ENCODE results near the gene KCTD13.
"Not testable (repeated sequence)": the region's sequence is repeated elsewhere in the genome, so short reads cannot be mapped to it uniquely, and the experiment has no call there.

KCTD13 gene

DNA sequence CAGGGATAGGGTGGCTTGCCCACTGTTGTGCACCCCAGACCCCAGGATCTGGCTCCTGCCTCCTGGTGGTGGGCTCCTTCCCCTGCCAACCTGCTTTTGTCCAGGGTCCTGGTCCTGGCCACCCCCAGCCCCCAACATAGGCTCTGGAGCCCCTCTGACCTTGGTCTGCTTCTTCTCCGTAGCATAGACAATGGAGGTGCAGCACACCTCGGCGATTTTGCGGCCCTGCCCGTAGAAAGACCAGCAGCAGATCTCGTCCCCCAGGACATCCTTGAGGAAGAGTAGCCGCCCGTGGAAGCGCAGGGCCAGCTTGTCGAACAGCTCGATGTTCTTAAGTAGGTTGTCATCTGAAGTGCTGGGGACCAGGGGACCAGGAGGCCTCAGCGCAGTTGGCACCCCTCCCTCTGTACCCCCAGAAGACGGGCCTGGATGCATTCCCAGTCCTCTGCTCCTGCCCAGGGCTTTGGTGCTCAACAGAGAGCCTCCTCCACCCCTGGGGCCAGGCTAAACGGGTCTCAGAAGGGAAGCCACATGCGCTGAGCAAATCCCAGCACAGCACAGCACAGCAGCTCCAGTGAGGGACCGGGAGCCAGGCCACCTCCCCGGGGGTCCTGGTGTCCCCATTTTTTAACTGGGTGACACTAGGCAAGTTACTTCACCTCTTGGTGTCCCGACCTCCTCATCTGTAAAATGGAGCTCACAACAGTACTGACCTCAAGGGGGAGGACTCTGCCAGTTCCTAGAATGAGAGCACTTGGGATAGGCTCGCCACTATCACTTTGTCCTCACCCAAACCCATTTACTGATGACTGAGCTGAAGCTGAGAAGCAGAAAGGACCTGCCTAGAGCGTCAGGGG lies 15.0 kb downstream of the KCTD13 start:
- no peak for TF ChIP-seq CTCF (IDR thresholded peaks at IDR 0.05; ENCODE audit: extremely low read depth, missing control alignments)
- no peak for DNase-seq (ENCODE audit: low spot score)

- not testable (repeated sequence) for DNase-seq (ENCODE audit: low spot score)
These were observed 16.2 kb downstream of the KCTD13 start for GRCh38 chr16:29909851-29910250.

DNA sequence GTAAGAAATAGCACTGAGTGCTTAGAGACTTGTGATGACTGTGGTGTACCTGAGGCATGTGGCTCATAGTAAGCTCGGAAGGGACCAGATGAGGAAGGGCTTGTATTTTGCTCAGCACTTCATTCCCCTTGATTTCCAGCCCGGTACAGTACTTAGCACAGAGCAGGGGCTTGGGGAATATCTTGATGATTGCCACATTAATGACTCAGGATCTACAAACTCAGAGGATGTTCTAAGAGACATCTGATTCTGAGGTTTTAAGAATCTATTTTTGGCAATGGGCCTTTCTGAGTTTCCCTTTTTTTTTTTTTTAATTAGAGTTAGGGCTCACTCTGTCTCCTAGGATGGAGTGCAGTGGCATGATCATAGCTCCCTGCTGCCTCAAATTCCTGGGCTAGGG lies 16.6 kb downstream of the KCTD13 start:
- no peak for TF ChIP-seq CTCF (IDR thresholded peaks at IDR 0.05; ENCODE audit: extremely low read depth, missing control alignments)
- no peak for DNase-seq (ENCODE audit: low spot score)

DNA sequence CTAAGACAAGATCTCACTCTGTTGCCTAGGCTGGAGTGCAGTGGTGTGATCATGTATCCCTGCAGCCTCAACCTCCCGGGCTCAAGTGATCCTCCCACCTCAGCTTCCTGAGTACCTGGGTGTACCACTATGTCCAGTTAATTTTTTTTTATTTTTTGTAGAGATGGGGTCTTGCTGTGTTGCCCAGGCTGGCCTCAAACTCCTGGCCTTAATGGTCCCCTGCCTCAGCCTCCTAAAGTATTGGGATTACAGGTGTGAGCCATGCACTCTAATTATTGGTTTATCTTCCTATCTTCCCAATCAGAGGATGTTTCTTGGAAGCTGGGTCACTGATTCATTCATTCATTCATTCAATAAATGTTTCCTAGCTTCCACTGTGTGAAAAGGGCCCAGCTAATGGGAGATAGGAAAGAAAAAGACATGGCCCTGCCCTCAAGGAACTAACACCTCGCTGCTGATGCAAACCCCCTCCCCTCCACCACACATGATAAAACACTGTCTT lies 17.3 kb downstream of the KCTD13 start:
- TF ChIP-seq CTCF (IDR thresholded peaks at IDR 0.05; ENCODE audit: extremely low read depth, missing control alignments) = no peak
- DNase-seq (ENCODE audit: low spot score) = no peak

DNA sequence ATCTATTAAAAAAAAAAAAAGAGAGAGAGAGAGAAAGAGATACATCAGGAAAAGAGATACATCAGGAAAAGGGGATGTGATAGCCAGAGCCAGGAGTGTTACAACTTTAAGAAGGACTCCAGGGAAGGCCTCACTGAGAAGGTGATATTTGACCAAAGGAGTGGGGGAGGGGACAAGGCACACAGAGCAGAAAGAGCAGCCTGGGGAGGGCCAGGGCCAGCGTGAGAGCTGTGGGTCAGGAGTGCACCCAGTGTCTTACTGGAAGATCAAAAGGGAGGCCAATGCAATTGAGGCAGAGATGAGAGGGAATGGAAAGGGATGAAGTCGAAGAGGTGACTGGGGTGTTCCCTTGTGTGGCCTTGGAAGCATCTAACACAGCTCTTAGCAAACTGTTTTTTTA lies 18.1 kb downstream of the KCTD13 start:
- no peak for TF ChIP-seq CTCF (IDR thresholded peaks at IDR 0.05; ENCODE audit: extremely low read depth, missing control alignments)
- DNase-seq (ENCODE audit: low spot score) = no peak

DNA sequence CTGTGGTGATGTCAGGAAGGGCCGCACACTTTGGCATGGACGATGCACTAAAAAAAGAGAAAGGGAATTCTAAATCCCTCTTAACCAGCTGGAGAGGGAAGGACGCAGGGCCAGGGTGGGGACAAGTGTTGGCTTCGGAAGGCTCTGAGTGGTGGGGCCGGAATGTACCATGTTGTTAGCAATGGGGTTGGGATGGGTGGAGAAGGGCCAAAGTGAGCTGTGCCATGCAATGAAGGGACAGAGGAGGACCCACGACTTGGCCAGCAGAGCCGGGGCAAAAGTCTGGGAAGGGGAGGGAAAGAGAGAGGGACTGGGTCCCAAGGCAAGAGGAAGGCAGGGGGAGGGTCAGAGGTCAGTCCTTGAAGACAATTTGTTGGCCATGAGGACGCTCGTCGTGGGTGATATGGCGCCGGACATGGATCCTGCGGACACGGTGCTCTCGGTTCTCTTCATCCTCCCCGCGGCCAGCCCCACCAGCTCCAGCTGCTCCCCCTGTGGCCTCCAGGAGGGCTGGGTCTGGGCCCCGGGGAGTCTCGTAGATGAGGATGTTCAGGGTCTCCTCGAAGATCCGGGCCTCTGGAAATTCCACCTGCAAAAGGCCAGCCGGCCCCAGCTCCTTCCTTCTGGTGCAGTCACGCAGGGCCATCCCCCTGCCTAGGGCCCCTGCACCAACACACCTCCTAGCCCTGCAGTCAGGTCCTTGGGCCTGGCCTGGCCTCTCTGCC lies 19.3 kb downstream of the KCTD13 start:
- DNase-seq (ENCODE audit: low spot score) = no peak
- no peak for TF ChIP-seq CTCF (IDR thresholded peaks at IDR 0.05; ENCODE audit: extremely low read depth, missing control alignments)

GRCh38 chr16:29905668-29906067 lies 20.4 kb downstream of the KCTD13 start:
- TF ChIP-seq CTCF (IDR thresholded peaks at IDR 0.05; ENCODE audit: extremely low read depth, missing control alignments) = no peak

More at GRCh38 chr16:29905668-29906067, 20.4 kb downstream of the KCTD13 start:
- no peak for DNase-seq (ENCODE audit: low spot score)
